ENCODE measurements around the gene MASTL.
"Not testable (repeated sequence)": the region's sequence is repeated elsewhere in the genome, so short reads cannot be mapped to it uniquely, and the experiment has no call there.

DNA sequence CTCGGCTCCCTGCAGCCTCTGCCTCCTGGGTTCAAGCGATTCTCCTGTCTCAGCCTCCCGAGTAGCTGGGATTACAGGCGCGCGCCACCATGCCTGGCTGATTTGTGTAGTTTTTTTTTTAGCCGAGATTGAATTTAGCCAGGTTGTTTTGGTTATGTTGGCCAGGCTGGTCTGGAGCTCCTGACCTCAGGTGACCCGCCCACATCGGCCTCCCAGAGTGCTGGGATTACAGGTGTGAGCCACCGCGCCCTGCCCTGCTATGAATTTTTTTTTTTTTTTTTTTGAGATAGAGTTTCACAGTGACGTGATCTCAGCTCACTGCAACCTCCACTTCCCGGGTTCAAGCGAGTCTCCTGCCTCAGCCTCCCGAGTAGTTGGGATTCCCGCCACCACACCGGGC is 1.4 kb downstream of the MASTL start:
- TF ChIP-seq, protein P1, sequence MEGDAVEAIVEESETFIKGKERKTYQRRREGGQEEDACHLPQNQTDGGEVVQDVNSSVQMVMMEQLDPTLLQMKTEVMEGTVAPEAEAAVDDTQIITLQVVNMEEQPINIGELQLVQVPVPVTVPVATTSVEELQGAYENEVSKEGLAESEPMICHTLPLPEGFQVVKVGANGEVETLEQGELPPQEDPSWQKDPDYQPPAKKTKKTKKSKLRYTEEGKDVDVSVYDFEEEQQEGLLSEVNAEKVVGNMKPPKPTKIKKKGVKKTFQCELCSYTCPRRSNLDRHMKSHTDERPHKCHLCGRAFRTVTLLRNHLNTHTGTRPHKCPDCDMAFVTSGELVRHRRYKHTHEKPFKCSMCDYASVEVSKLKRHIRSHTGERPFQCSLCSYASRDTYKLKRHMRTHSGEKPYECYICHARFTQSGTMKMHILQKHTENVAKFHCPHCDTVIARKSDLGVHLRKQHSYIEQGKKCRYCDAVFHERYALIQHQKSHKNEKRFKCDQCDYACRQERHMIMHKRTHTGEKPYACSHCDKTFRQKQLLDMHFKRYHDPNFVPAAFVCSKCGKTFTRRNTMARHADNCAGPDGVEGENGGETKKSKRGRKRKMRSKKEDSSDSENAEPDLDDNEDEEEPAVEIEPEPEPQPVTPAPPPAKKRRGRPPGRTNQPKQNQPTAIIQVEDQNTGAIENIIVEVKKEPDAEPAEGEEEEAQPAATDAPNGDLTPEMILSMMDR (IDR thresholded peaks at IDR 0.05) = not testable (repeated sequence)
- not testable (repeated sequence) for TF ChIP-seq POLR2A (IDR thresholded peaks at IDR 0.05)
